ENCODE measurements around the gene DNAH8.

Gene DNAH8

GRCh38 chr6:38975621-38976049 lies 260.5 kb downstream of the DNAH8 start:
- Histone ChIP-seq H3K4me2 (no peak overlapping the region), H3K4me1 (no peaks in the 10 kb centered on the region), H3K36me3 (no peaks in the 10 kb centered on the region), H3K27ac (no peak overlapping the region), H3K4me3 (no peak overlapping the region), H3K27me3 (no peaks in the 10 kb centered on the region), H3K9me3 (no peaks in the 10 kb centered on the region), H3K9ac (no peak overlapping the region), H4K20me1 (no peaks in the 10 kb centered on the region)
- no peak for TF ChIP-seq Cebpa-rat (IDR thresholded peaks at IDR 0.05)

GRCh38 chr6:38976051-38976450 lies 260.9 kb downstream of the DNAH8 start:
- Histone ChIP-seq H3K9ac (no peak overlapping the region), H3K9me3 (no peaks in the 10 kb centered on the region), H3K4me1 (no peaks in the 10 kb centered on the region), H3K4me2 (no peak overlapping the region), H3K4me3 (no peak overlapping the region), H3K27ac (no peak overlapping the region), H4K20me1 (no peaks in the 10 kb centered on the region), H3K36me3 (no peaks in the 10 kb centered on the region), H3K27me3 (no peaks in the 10 kb centered on the region)
- TF ChIP-seq Cebpa-rat (IDR thresholded peaks at IDR 0.05), result no peak

GRCh38 chr6:38976801-38977500 lies 261.8 kb downstream of the DNAH8 start:
- no peaks in the 10 kb centered on the region for H3K36me3 ChIP-seq
- no peak overlapping the region for H3K4me2 ChIP-seq
- no peak overlapping the region for H3K27ac ChIP-seq
- H4K20me1 ChIP-seq, result no peaks in the 10 kb centered on the region
- no peak overlapping the region for H3K4me3 ChIP-seq
- H3K9ac ChIP-seq, result no peak overlapping the region
- H3K4me1 ChIP-seq, result no peaks in the 10 kb centered on the region
- no peak for TF ChIP-seq Cebpa-rat (IDR thresholded peaks at IDR 0.05)
- no peaks in the 10 kb centered on the region for H3K27me3 ChIP-seq
- no peaks in the 10 kb centered on the region for H3K9me3 ChIP-seq

GRCh38 chr6:38978139-38978704 lies 263.1 kb downstream of the DNAH8 start:
- Histone ChIP-seq H3K9ac (no peak overlapping the region), H3K27ac (no peak overlapping the region), H3K4me3 (no peak overlapping the region), H3K27me3 (no peaks in the 10 kb centered on the region), H3K36me3 (no peaks in the 10 kb centered on the region), H3K9me3 (no peaks in the 10 kb centered on the region), H4K20me1 (no peaks in the 10 kb centered on the region), H3K4me1 (no peaks in the 10 kb centered on the region), H3K4me2 (no peak overlapping the region)
- no peak for TF ChIP-seq Cebpa-rat (IDR thresholded peaks at IDR 0.05)

- Histone ChIP-seq H3K27me3 (no peaks in the 10 kb centered on the region), H3K27ac (no peak overlapping the region), H3K4me3 (no peak overlapping the region), H3K9me3 (no peaks in the 10 kb centered on the region), H3K4me1 (no peaks in the 10 kb centered on the region), H3K9ac (no peak overlapping the region), H3K4me2 (no peak overlapping the region), H4K20me1 (no peaks in the 10 kb centered on the region), H3K36me3 (no peaks in the 10 kb centered on the region)
- TF ChIP-seq Cebpa-rat (IDR thresholded peaks at IDR 0.05), result no peak
Measured at GRCh38 chr6:38982470-38982869, 267.4 kb downstream of the DNAH8 start.

- Histone ChIP-seq H3K4me1 (no peaks in the 10 kb centered on the region), H3K36me3 (no peaks in the 10 kb centered on the region), H3K27me3 (no peaks in the 10 kb centered on the region), H3K4me2 (no peak overlapping the region), H3K9me3 (no peaks in the 10 kb centered on the region), H3K9ac (no peak overlapping the region), H3K4me3 (no peak overlapping the region), H4K20me1 (no peaks in the 10 kb centered on the region), H3K27ac (no peak overlapping the region)
- TF ChIP-seq Cebpa-rat (IDR thresholded peaks at IDR 0.05), result no peak
Measured at GRCh38 chr6:38984723-38985122, 269.6 kb downstream of the DNAH8 start.

- TF ChIP-seq Cebpa-rat (IDR thresholded peaks at IDR 0.05), result no peak
- no peaks in the 10 kb centered on the region for H4K20me1 ChIP-seq
- no peak overlapping the region for H3K4me2 ChIP-seq
- no peak overlapping the region for H3K9ac ChIP-seq
- no peaks in the 10 kb centered on the region for H3K27me3 ChIP-seq
- no peaks in the 10 kb centered on the region for H3K36me3 ChIP-seq
- no peak overlapping the region for H3K27ac ChIP-seq
- no peaks in the 10 kb centered on the region for H3K9me3 ChIP-seq
- no peaks in the 10 kb centered on the region for H3K4me1 ChIP-seq
- no peak overlapping the region for H3K4me3 ChIP-seq
Measured at GRCh38 chr6:38985839-38986238, 270.7 kb downstream of the DNAH8 start.

- Histone ChIP-seq H3K4me2 (no peak overlapping the region), H3K9me3 (no peaks in the 10 kb centered on the region), H3K36me3 (no peaks in the 10 kb centered on the region), H3K4me3 (no peak overlapping the region), H3K27ac (no peak overlapping the region), H3K27me3 (no peaks in the 10 kb centered on the region), H3K4me1 (no peaks in the 10 kb centered on the region), H3K9ac (no peak overlapping the region), H4K20me1 (no peaks in the 10 kb centered on the region)
- TF ChIP-seq Cebpa-rat (IDR thresholded peaks at IDR 0.05), result no peak
Measured at GRCh38 chr6:38987503-38987902, 272.4 kb downstream of the DNAH8 start.

GRCh38 chr6:38988736-38989449 lies 273.8 kb downstream of the DNAH8 start:
- H3K27me3 ChIP-seq, result no peaks in the 10 kb centered on the region
- H3K27ac ChIP-seq, result no peak overlapping the region
- H3K9me3 ChIP-seq, result no peaks in the 10 kb centered on the region
- no peaks in the 10 kb centered on the region for H4K20me1 ChIP-seq
- no peaks in the 10 kb centered on the region for H3K36me3 ChIP-seq
- no peaks in the 10 kb centered on the region for H3K4me1 ChIP-seq
- no peak overlapping the region for H3K4me3 ChIP-seq
- H3K4me2 ChIP-seq, result no peak overlapping the region
- no peak for TF ChIP-seq Cebpa-rat (IDR thresholded peaks at IDR 0.05)
- H3K9ac ChIP-seq, result no peak overlapping the region

- no peaks in the 10 kb centered on the region for H3K36me3 ChIP-seq
- TF ChIP-seq Cebpa-rat (IDR thresholded peaks at IDR 0.05), result no peak
- no peaks in the 10 kb centered on the region for H3K4me1 ChIP-seq
- no peaks in the 10 kb centered on the region for H4K20me1 ChIP-seq
- no peak overlapping the region for H3K4me3 ChIP-seq
- no peak overlapping the region for H3K9ac ChIP-seq
- no peaks in the 10 kb centered on the region for H3K9me3 ChIP-seq
- H3K27ac ChIP-seq, result no peak overlapping the region
- no peaks in the 10 kb centered on the region for H3K27me3 ChIP-seq
- no peak overlapping the region for H3K4me2 ChIP-seq
Measured at GRCh38 chr6:38990475-38990874, 275.4 kb downstream of the DNAH8 start.

Measured in BLaER1 (cell line).